ENCODE data around the gene ATAD3B.

DNA sequence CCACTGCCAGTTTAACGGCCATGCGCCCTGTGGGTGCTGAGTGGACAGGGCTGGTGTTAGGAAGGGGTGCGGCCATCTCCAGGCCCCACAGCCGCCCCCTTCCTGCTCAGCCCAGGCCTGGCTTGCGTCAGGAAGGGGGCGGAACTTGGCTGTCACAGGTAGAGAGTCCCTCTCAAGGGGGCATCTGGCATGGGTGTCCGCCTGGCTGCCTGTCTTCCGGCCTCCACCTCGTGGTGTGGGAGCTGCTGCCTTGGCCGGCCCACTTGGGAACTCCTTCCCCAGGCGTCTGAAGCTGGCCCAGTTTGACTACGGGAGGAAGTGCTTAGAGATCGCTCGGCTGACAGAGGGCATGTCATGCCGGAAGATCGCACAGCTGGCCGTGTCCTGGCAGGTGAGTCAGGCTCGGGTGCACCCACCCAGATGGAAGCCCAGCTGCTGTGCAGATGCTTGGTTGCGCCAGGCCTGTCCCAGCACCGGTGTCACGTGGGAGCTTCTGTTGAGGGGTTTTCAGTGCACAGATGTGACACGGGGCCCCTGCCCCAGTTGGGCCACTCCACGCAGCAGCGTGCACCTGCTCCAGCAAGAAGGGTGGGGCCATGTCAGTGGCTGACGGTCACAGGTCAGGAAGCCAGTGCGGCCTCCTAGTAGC is 9.1 kb upstream of the ATAD3B start:
- no peak for TF ChIP-seq RAD21 (conservative IDR thresholded peaks at IDR 0.05)
- no peak for TF ChIP-seq EP300 (conservative IDR thresholded peaks at IDR 0.05; ENCODE audit: poor library complexity, severe bottlenecking)
- TF ChIP-seq, protein P1, sequence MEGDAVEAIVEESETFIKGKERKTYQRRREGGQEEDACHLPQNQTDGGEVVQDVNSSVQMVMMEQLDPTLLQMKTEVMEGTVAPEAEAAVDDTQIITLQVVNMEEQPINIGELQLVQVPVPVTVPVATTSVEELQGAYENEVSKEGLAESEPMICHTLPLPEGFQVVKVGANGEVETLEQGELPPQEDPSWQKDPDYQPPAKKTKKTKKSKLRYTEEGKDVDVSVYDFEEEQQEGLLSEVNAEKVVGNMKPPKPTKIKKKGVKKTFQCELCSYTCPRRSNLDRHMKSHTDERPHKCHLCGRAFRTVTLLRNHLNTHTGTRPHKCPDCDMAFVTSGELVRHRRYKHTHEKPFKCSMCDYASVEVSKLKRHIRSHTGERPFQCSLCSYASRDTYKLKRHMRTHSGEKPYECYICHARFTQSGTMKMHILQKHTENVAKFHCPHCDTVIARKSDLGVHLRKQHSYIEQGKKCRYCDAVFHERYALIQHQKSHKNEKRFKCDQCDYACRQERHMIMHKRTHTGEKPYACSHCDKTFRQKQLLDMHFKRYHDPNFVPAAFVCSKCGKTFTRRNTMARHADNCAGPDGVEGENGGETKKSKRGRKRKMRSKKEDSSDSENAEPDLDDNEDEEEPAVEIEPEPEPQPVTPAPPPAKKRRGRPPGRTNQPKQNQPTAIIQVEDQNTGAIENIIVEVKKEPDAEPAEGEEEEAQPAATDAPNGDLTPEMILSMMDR (IDR thresholded peaks at IDR 0.05; ENCODE audit: poor library complexity, severe bottlenecking) = no peak
- TF ChIP-seq, protein P2, sequence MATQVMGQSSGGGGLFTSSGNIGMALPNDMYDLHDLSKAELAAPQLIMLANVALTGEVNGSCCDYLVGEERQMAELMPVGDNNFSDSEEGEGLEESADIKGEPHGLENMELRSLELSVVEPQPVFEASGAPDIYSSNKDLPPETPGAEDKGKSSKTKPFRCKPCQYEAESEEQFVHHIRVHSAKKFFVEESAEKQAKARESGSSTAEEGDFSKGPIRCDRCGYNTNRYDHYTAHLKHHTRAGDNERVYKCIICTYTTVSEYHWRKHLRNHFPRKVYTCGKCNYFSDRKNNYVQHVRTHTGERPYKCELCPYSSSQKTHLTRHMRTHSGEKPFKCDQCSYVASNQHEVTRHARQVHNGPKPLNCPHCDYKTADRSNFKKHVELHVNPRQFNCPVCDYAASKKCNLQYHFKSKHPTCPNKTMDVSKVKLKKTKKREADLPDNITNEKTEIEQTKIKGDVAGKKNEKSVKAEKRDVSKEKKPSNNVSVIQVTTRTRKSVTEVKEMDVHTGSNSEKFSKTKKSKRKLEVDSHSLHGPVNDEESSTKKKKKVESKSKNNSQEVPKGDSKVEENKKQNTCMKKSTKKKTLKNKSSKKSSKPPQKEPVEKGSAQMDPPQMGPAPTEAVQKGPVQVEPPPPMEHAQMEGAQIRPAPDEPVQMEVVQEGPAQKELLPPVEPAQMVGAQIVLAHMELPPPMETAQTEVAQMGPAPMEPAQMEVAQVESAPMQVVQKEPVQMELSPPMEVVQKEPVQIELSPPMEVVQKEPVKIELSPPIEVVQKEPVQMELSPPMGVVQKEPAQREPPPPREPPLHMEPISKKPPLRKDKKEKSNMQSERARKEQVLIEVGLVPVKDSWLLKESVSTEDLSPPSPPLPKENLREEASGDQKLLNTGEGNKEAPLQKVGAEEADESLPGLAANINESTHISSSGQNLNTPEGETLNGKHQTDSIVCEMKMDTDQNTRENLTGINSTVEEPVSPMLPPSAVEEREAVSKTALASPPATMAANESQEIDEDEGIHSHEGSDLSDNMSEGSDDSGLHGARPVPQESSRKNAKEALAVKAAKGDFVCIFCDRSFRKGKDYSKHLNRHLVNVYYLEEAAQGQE (IDR thresholded peaks at IDR 0.05; ENCODE audit: borderline replicate concordance) = no peak
- TF ChIP-seq EZH2 (IDR thresholded peaks at IDR 0.05; ENCODE audit: borderline replicate concordance, insufficient read depth, low read length, poor library complexity, severe bottlenecking) = no peak
